Activated naive CD4-positive, alpha-beta T cell treated with anti-CD3 and anti-CD28 coated beads, Interleukin-2, amount 10 ng/mL, durations not matched to agents 7 days and 5 days (primary cell): ENCODE data around the gene MCC.
"Not testable (repeated sequence)": the region's sequence is repeated elsewhere in the genome, so short reads cannot be mapped to it uniquely, and the experiment has no call there.

ENCODE experiments used
- CTCF ChIA-PET: fragments of 350-600 bp; sonication (Branson Sonifier 250); formaldehyde crosslinking; loops from one replicate; lab custom pipeline; 2021; ENCODE audit warnings: antibody characterized with exemption; lab: Charles Lee
- DNase-seq: peaks from one replicate; pipeline ENCODE4 v3.0.0-alpha.2; 2020
- H3K27ac Mint-ChIP-seq: one replicate; pipeline ENCODE4 v1.8.0; 2021; ENCODE audit warnings: mild to moderate bottlenecking, moderate library complexity, mixed read lengths
- H3K27me3 Mint-ChIP-seq: one replicate; pipeline ENCODE4 v1.8.0; 2021; ENCODE audit warnings: mild to moderate bottlenecking, mixed read lengths
- H3K36me3 Mint-ChIP-seq: one replicate; pipeline ENCODE4 v1.8.0; 2021; ENCODE audit warnings: mixed read lengths
- H3K4me1 Mint-ChIP-seq: one replicate; pipeline ENCODE4 v1.8.0; 2021; ENCODE audit warnings: mixed read lengths
- H3K4me3 Mint-ChIP-seq: one replicate; pipeline ENCODE4 v1.8.0; 2021; ENCODE audit warnings: mild to moderate bottlenecking, moderate library complexity, mixed read lengths
- H3K9me3 Mint-ChIP-seq: one replicate; pipeline ENCODE4 v1.8.0; 2021; ENCODE audit warnings: mixed read lengths

Gene MCC

GRCh38 chr5:113090336-113091106 is 397.7 kb downstream of the MCC start:
- Mint-ChIP-seq H3K27ac (no peak overlapping the region), H3K4me3 (no peak overlapping the region), H3K27me3 (peaks cover 17% of the 10 kb centered on the region), H3K36me3 (no peaks in the 10 kb centered on the region), H3K4me1 (no peaks in the 10 kb centered on the region), H3K9me3 (no peaks in the 10 kb centered on the region)
- CTCF ChIA-PET, result interaction anchor here (0.7 to 0.8 kb wide), 3 partner anchors 32 to 399 kb away, joined by 3 read pairs; no protein-coding TSS in a partner anchor
- DNase-seq, result no peak

- CTCF ChIA-PET, result interaction anchor here (0.7 to 0.8 kb wide), 3 partner anchors 32 to 400 kb away, joined by 3 read pairs; no protein-coding TSS in a partner anchor
- H3K27ac Mint-ChIP-seq, result no peak overlapping the region
Measured at GRCh38 chr5:113089653-113090335, 398.5 kb downstream of the MCC start.

GRCh38 chr5:113087976-113088514 is 400.2 kb downstream of the MCC start:
- CTCF ChIA-PET, result no interaction called here
- no peaks in the 10 kb centered on the region for H3K36me3 Mint-ChIP-seq
- no peak overlapping the region for H3K4me3 Mint-ChIP-seq
- H3K4me1 Mint-ChIP-seq, result no peaks in the 10 kb centered on the region
- peaks cover 17% of the 10 kb centered on the region for H3K27me3 Mint-ChIP-seq
- no peak for DNase-seq
- no peak overlapping the region for H3K27ac Mint-ChIP-seq
- no peaks in the 10 kb centered on the region for H3K9me3 Mint-ChIP-seq

More at GRCh38 chr5:113089653-113090335, 398.5 kb downstream of the MCC start:
- Mint-ChIP-seq H3K9me3 (no peaks in the 10 kb centered on the region), H3K4me1 (no peaks in the 10 kb centered on the region), H3K4me3 (no peak overlapping the region), H3K36me3 (no peaks in the 10 kb centered on the region), H3K27me3 (peaks cover 17% of the 10 kb centered on the region)
- DNase-seq, result no peak

GRCh38 chr5:113085880-113086409 is 402.3 kb downstream of the MCC start:
- no peaks in the 10 kb centered on the region for H3K9me3 Mint-ChIP-seq
- no peak overlapping the region for H3K4me3 Mint-ChIP-seq
- DNase-seq, result no peak
- H3K27ac Mint-ChIP-seq, result no peak overlapping the region
- no peaks in the 10 kb centered on the region for H3K4me1 Mint-ChIP-seq
- peaks cover 23% of the 10 kb centered on the region for H3K27me3 Mint-ChIP-seq
- CTCF ChIA-PET, result interaction anchor here (1.1 kb wide), 1 partner anchor 520 kb away, joined by 3 read pairs; no protein-coding TSS in a partner anchor
- no peaks in the 10 kb centered on the region for H3K36me3 Mint-ChIP-seq

GRCh38 chr5:113085084-113085414 is 403.2 kb downstream of the MCC start:
- no peak for DNase-seq
- Mint-ChIP-seq H3K27me3 (peaks cover 18% of the 10 kb centered on the region), H3K36me3 (no peaks in the 10 kb centered on the region), H3K4me1 (no peaks in the 10 kb centered on the region), H3K9me3 (no peaks in the 10 kb centered on the region), H3K4me3 (no peak overlapping the region), H3K27ac (no peak overlapping the region)
- CTCF ChIA-PET, result interaction anchor here (1.1 to 2.5 kb wide), 2 partner anchors 88 to 521 kb away, joined by 3 to 5 read pairs; no protein-coding TSS in a partner anchor

GRCh38 chr5:113084402-113085083 is 403.7 kb downstream of the MCC start:
- no peak for DNase-seq
- H3K27me3 Mint-ChIP-seq, result peaks cover 15% of the 10 kb centered on the region
- no peaks in the 10 kb centered on the region for H3K36me3 Mint-ChIP-seq
- H3K27ac Mint-ChIP-seq, result no peak overlapping the region
- H3K4me1 Mint-ChIP-seq, result no peaks in the 10 kb centered on the region
- H3K4me3 Mint-ChIP-seq, result no peak overlapping the region
- H3K9me3 Mint-ChIP-seq, result no peaks in the 10 kb centered on the region
- CTCF ChIA-PET, result interaction anchor here (0.8 to 2.5 kb wide), 2 partner anchors 11 to 88 kb away, joined by 4 to 5 read pairs; no protein-coding TSS in a partner anchor

GRCh38 chr5:113083481-113083880 is 404.8 kb downstream of the MCC start:
- Mint-ChIP-seq H3K4me3 (no peak overlapping the region), H3K27ac (no peak overlapping the region), H3K36me3 (no peaks in the 10 kb centered on the region), H3K4me1 (no peaks in the 10 kb centered on the region), H3K9me3 (no peaks in the 10 kb centered on the region), H3K27me3 (peaks cover 13% of the 10 kb centered on the region)
- DNase-seq, result no peak
- CTCF ChIA-PET, result interaction anchor here (0.6 to 2.5 kb wide), 4 partner anchors 10 to 311 kb away, joined by 4 to 5 read pairs (median 4); no protein-coding TSS in a partner anchor

- H3K36me3 Mint-ChIP-seq, result no peaks in the 10 kb centered on the region
- H3K27ac Mint-ChIP-seq, result no peak overlapping the region
- CTCF ChIA-PET, result no interaction called here
- no peaks in the 10 kb centered on the region for H3K9me3 Mint-ChIP-seq
- no peaks in the 10 kb centered on the region for H3K4me1 Mint-ChIP-seq
- H3K4me3 Mint-ChIP-seq, result no peak overlapping the region
- H3K27me3 Mint-ChIP-seq, result peaks cover 13% of the 10 kb centered on the region
- no peak for DNase-seq
Measured at GRCh38 chr5:113082547-113082905, 405.7 kb downstream of the MCC start.

- no peaks in the 10 kb centered on the region for H3K36me3 Mint-ChIP-seq
- H3K9me3 Mint-ChIP-seq, result peaks cover 3% of the 10 kb centered on the region
- no peaks in the 10 kb centered on the region for H3K4me1 Mint-ChIP-seq
- no peak overlapping the region for H3K4me3 Mint-ChIP-seq
- no peak overlapping the region for H3K27ac Mint-ChIP-seq
- CTCF ChIA-PET, result interaction anchor here (1.0 kb wide), 1 partner anchor 86 kb away, joined by 3 read pairs; no protein-coding TSS in a partner anchor
- no peak for DNase-seq
- peaks cover 13% of the 10 kb centered on the region for H3K27me3 Mint-ChIP-seq
Measured at GRCh38 chr5:113081881-113082546, 406.2 kb downstream of the MCC start.

- Mint-ChIP-seq H3K9me3 (peaks cover 6% of the 10 kb centered on the region), H3K27ac (no peak overlapping the region), H3K4me3 (no peak overlapping the region), H3K36me3 (no peaks in the 10 kb centered on the region), H3K27me3 (peaks cover 9% of the 10 kb centered on the region), H3K4me1 (no peaks in the 10 kb centered on the region)
- CTCF ChIA-PET, result interaction anchor here (1.0 kb wide), 1 partner anchor 86 kb away, joined by 3 read pairs; no protein-coding TSS in a partner anchor
- no peak for DNase-seq
Measured at GRCh38 chr5:113081091-113081839, 407.0 kb downstream of the MCC start.

GRCh38 chr5:113076649-113077048 is 411.6 kb downstream of the MCC start:
- CTCF ChIA-PET, result interaction anchor here (1.0 kb wide), 1 partner anchor 81 kb away, joined by 4 read pairs; no protein-coding TSS in a partner anchor
- not testable (repeated sequence) for H3K27ac Mint-ChIP-seq

GRCh38 chr5:113075019-113075418 is 413.2 kb downstream of the MCC start:
- DNase-seq, result no peak
- H3K36me3 Mint-ChIP-seq, result peaks cover 3% of the 10 kb centered on the region
- H3K4me1 Mint-ChIP-seq, result peaks cover 22% of the 10 kb centered on the region
- H3K4me3 Mint-ChIP-seq, result no peak overlapping the region
- CTCF ChIA-PET, result no interaction called here
- peaks cover 4% of the 10 kb centered on the region for H3K27me3 Mint-ChIP-seq
- peaks cover 8% of the 10 kb centered on the region for H3K9me3 Mint-ChIP-seq
- H3K27ac Mint-ChIP-seq, result no peak overlapping the region

More at GRCh38 chr5:113076649-113077048, 411.6 kb downstream of the MCC start:
- H3K27me3 Mint-ChIP-seq, DNase-seq, H3K36me3 Mint-ChIP-seq, H3K4me3 Mint-ChIP-seq, H3K9me3 Mint-ChIP-seq: not testable (repeated sequence)
- H3K4me1 Mint-ChIP-seq, result peaks cover 22% of the 10 kb centered on the region
